ENCODE measurements around the gene STIP1. TPM values are rescaled to one million over a fixed set of nuclear protein-coding genes. Genes with fewer than 3 reads are reported as not detected.

STIP1 gene
- total RNA-seq, 1 experiment from 2014 or later: 338 TPM

GRCh38 chr11:64245401-64245796 lies 59.4 kb downstream of the STIP1 start:
- no peaks in the 10 kb centered on the region for H3K27me3 ChIP-seq (ENCODE audit: insufficient read depth, low read length)
- no peak overlapping the region; a peak in 1 of 7 replicates for H3K27ac Mint-ChIP-seq

More at GRCh38 chr11:64245401-64245796, 59.4 kb downstream of the STIP1 start:
- Histone ChIP-seq H3K79me2 (ENCODE audit: insufficient read depth, low read length) (peaks cover 9% of the 10 kb centered on the region; the same call in 1 of the 2 replicates), H2BK20ac (ENCODE audit: low read depth, low read length, poor library complexity, severe bottlenecking) (no peak overlapping the region), H4K20me1 (ENCODE audit: control insufficient read depth, insufficient read depth, insufficient read length) (no peaks in the 10 kb centered on the region), H2BK15ac (ENCODE audit: low read depth, low read length) (no peak overlapping the region), H4K91ac (ENCODE audit: insufficient read length, low read depth, low read length) (no peak overlapping the region), H4K5ac (ENCODE audit: insufficient read length, low read depth, low read length) (no peak overlapping the region), H3K18ac (ENCODE audit: insufficient read length, low read depth, low read length) (no peak overlapping the region), H3K79me1 (ENCODE audit: insufficient read depth, low read depth, low read length, poor library complexity, severe bottlenecking) (no peaks in the 10 kb centered on the region), H3K56ac (ENCODE audit: insufficient read length, low read depth, low read length) (no peak overlapping the region), H2BK12ac (ENCODE audit: insufficient read length, low read depth, low read length) (no peak overlapping the region), H3K27ac (ENCODE audit: insufficient read length, low read depth, low read length) (no peak overlapping the region), H3K4me2 (ENCODE audit: insufficient read depth, insufficient read length, low read length) (peak overlapping the region; percentile 39), H3K4me1 (ENCODE audit: insufficient read depth, low read length) (peaks cover 9% of the 10 kb centered on the region; the same call in 1 of the 2 replicates), H4K8ac (replicated peaks; ENCODE audit: insufficient read length, low read depth, low read length) (no peak overlapping the region), H2AK5ac (ENCODE audit: insufficient read length, low read length) (no peak overlapping the region), H2BK120ac (ENCODE audit: low read depth, low read length, poor library complexity, severe bottlenecking) (no peak overlapping the region), H3K9ac (ENCODE audit: extremely low read depth, insufficient read length, low read length) (peak overlapping the region; percentile 50), H3K14ac (ENCODE audit: insufficient read depth, low read length) (no peak overlapping the region), H3K4ac (ENCODE audit: low read depth, low read length) (no peak overlapping the region), H3K23ac (ENCODE audit: insufficient read length, low read depth, low read length) (no peak overlapping the region), H2AFZ (ENCODE audit: low read length) (no peak overlapping the region), H3K9me3 (ENCODE audit: control insufficient read depth, low read depth, low read length) (no peaks in the 10 kb centered on the region), H3K23me2 (ENCODE audit: insufficient read length, low read depth, low read length, poor library complexity, severe bottlenecking) (peaks cover 19% of the 10 kb centered on the region), H2BK5ac (ENCODE audit: insufficient read length, low read length) (no peak overlapping the region), H3T11ph (ENCODE audit: low read length) (no peak overlapping the region)
- H3K4me3 Mint-ChIP-seq: peak overlapping the region; percentile 88 to 94
- TF ChIP-seq CTCF (conservative IDR thresholded peaks at IDR 0.05): no peak
- no peaks in the 10 kb centered on the region for H3K27me3 Mint-ChIP-seq (ENCODE audit: low read depth)
- DNase-seq: no peak
- H3K36me3 Mint-ChIP-seq (ENCODE audit: insufficient read depth in 1 of 3, low read depth in 3 of 3): peaks cover 12 to 22% (median 13%) of the 10 kb centered on the region in 3 experiments; a peak in 6 of 7 replicates
- H3K9me3 Mint-ChIP-seq: no peaks in the 10 kb centered on the region; a peak in 1 of 5 replicates
- no CpG with 5 or more reads among the region's 6 CpGs for WGBS (ENCODE audit: extremely low coverage, insufficient read length, low lambda C conversion rate)
- H3K4me1 Mint-ChIP-seq: peaks cover 38 to 46% of the 10 kb centered on the region in 2 experiments

All from H9 (cell line).